Thyroid gland (tissue), 4 donors: ENCODE data around the gene AOAH.

ENCODE experiments used
- POLR2A ChIP-seq, 2 donors: fragments of 450-650 bp; IDR thresholded peaks; one replicate each; pipeline ENCODE4 v1.6.1; 2017; ENCODE audit warnings: antibody characterized with exemption in 2 of 2, mild to moderate bottlenecking in 2 of 2, moderate library complexity in 1 of 2
- TF ChIP-seq, protein P1 (sequence below), 6 experiments: fragments of 200-600 bp in 3 of 6; fragments of 450-650 bp in 3 of 6; sonication (generic) in 3 of 6; IDR thresholded peaks; one replicate each; pipeline ENCODE4 v1.5.1; 2016 to 2019; ENCODE audit warnings: antibody characterized with exemption in 6 of 6, mild to moderate bottlenecking in 2 of 6, inconsistent platforms in 1 of 6, moderate library complexity in 1 of 6

- TF ChIP-seq, protein P1, sequence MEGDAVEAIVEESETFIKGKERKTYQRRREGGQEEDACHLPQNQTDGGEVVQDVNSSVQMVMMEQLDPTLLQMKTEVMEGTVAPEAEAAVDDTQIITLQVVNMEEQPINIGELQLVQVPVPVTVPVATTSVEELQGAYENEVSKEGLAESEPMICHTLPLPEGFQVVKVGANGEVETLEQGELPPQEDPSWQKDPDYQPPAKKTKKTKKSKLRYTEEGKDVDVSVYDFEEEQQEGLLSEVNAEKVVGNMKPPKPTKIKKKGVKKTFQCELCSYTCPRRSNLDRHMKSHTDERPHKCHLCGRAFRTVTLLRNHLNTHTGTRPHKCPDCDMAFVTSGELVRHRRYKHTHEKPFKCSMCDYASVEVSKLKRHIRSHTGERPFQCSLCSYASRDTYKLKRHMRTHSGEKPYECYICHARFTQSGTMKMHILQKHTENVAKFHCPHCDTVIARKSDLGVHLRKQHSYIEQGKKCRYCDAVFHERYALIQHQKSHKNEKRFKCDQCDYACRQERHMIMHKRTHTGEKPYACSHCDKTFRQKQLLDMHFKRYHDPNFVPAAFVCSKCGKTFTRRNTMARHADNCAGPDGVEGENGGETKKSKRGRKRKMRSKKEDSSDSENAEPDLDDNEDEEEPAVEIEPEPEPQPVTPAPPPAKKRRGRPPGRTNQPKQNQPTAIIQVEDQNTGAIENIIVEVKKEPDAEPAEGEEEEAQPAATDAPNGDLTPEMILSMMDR (IDR thresholded peaks at IDR 0.05) = no peak
- no peak for TF ChIP-seq POLR2A (IDR thresholded peaks at IDR 0.05)
These were observed 12.6 kb upstream of the AOAH start for GRCh38 chr7:36736899-36737211.
